K562 (cell line): ENCODE data around the gene PLXNA2. TPM values are rescaled to one million over a fixed set of nuclear protein-coding genes. Genes with fewer than 3 reads are reported as not detected.

ENCODE experiments used
- ATAC-seq: fragments of 200-7000 bp; cut with Tn5 transposase; 3 replicates; pipeline ENCODE4 v1.9.1; 2020; ENCODE audit warnings: moderate library complexity
- BruUV-seq: library from RNA; stranded (reverse); fragments of 400-500 nt; replicated peaks from 2 replicates; lab custom pipeline; 2021; lab: Mats Ljungman, UMichigan
- CTCF ChIA-PET: fragments of 300-600 bp; formaldehyde crosslinking; extraction: SDS; loops from one replicate; lab custom pipeline; 2021; ENCODE audit warnings: low intra/inter-chr PET ratio; lab: Yijun Ruan, JAX
- POLR2A ChIA-PET: fragments of 300-600, 350-650 bp; sonication (Branson Sonifier 250); formaldehyde crosslinking; extraction: SDS; loops from one replicate; lab custom pipeline; 2021; ENCODE audit warnings: antibody characterized with exemption, inconsistent platforms; lab: Yijun Ruan, JAX
- DNase-seq, 4 experiments: peaks; one replicate each; pipeline versions ENCODE4 v3.0.0 to v3.0.0-alpha.2; 2011 to 2018; ENCODE audit warnings: low spot score in 3 of 4, mixed read lengths in 3 of 4; ENCODE audit errors: extremely low read depth in 1 of 4
- FAIRE-seq: peaks from 2 replicates; lab custom pipeline; 2011; peaks lifted over from hg19 to GRCh38; lab: Jason Lieb, UNC
- H2AFZ ChIP-seq: 2 replicates; pipeline ENCODE4 v1.6.0; 2011; ENCODE audit warnings: low read depth, low read length, control low read depth, inconsistent platforms
- H3K27ac ChIP-seq: fragments of 200-600 bp; 3 replicates; pipeline ENCODE4 v1.8.0; 2011; ENCODE audit warnings: low read depth, mild to moderate bottlenecking, control low read depth, inconsistent platforms, low read length, moderate library complexity, mixed read lengths; ENCODE audit errors: extremely low read depth
- H3K27me3 ChIP-seq, 2 experiments: fragments of 300-600 bp in 1 of 2; 2 replicates in 1 of 2; 3 replicates in 1 of 2; pipeline versions ENCODE4 v1.6.0 to v1.8.0; 2011; ENCODE audit warnings: inconsistent platforms in 2 of 2, low read length in 2 of 2, mild to moderate bottlenecking in 1 of 2, mixed read lengths in 1 of 2, moderate library complexity in 1 of 2; ENCODE audit not compliant: control insufficient read depth in 2 of 2, insufficient read depth in 2 of 2
- H3K36me3 ChIP-seq: fragments of 300-600 bp; 3 replicates; pipeline ENCODE4 v1.8.0; 2011; ENCODE audit warnings: mild to moderate bottlenecking, low read length, inconsistent platforms; ENCODE audit not compliant: control insufficient read depth, insufficient read depth
- H3K4me1 ChIP-seq, 2 experiments: fragments of 200-600 bp in 1 of 2; replicated peaks in 1 of 2; 2 replicates in 1 of 2; 3 replicates in 1 of 2; pipeline versions ENCODE4 v1.5.1 to v1.8.0; 2011; ENCODE audit warnings: inconsistent platforms in 2 of 2, low read length in 2 of 2, mild to moderate bottlenecking in 1 of 2, mixed read lengths in 1 of 2, moderate library complexity in 1 of 2; ENCODE audit not compliant: control insufficient read depth in 2 of 2, insufficient read depth in 2 of 2
- H3K4me2 ChIP-seq: 2 replicates; pipeline ENCODE4 v1.6.1; 2011; ENCODE audit warnings: low read length, control low read depth, inconsistent platforms, mixed read lengths; ENCODE audit not compliant: insufficient read depth
- H3K4me3 ChIP-seq: fragments of 200-600 bp; sonication (generic), shearing (Covaris generic); 2 replicates; pipeline ENCODE4 v1.5.1; 2016; ENCODE audit warnings: control low read depth, inconsistent platforms
- H3K79me2 ChIP-seq: fragments of 200-600 bp; 3 replicates; pipeline ENCODE4 v1.8.0; 2011; ENCODE audit warnings: low read length, inconsistent platforms; ENCODE audit not compliant: control insufficient read depth, insufficient read depth
- H3K9ac ChIP-seq, 2 experiments: 2 replicates each; pipeline versions ENCODE4 v1.6.0 to v1.6.1; 2011; ENCODE audit warnings: low read depth in 2 of 2, low read length in 2 of 2, control low read depth in 1 of 2, inconsistent platforms in 1 of 2, mild to moderate bottlenecking in 1 of 2, mixed read lengths in 1 of 2; ENCODE audit not compliant: insufficient read depth in 1 of 2
- H3K9me1 ChIP-seq: one replicate; pipeline ENCODE4 v1.6.0; 2011; ENCODE audit warnings: inconsistent platforms, mild to moderate bottlenecking, low read length, moderate library complexity; ENCODE audit not compliant: control insufficient read depth, insufficient read depth
- H3K9me3 ChIP-seq: replicated peaks from 2 replicates; pipeline ENCODE4 v1.5.1; 2011; ENCODE audit warnings: low read depth, low read length, inconsistent platforms; ENCODE audit not compliant: control insufficient read depth, insufficient read depth
- H4K20me1 ChIP-seq: replicated peaks from 2 replicates; pipeline ENCODE4 v1.6.1; 2011; ENCODE audit warnings: low read length, inconsistent platforms, mixed read lengths; ENCODE audit not compliant: control insufficient read depth, insufficient read depth
- C11orf30 ChIP-seq: fragments of 450-650 bp; IDR thresholded peaks from 2 replicates; pipeline ENCODE4 v1.6.1; 2016; ENCODE audit warnings: low read depth, mild to moderate bottlenecking
- HLTF ChIP-seq: fragments of 450-650 bp; IDR thresholded peaks from 2 replicates; pipeline ENCODE4 v1.6.1; 2016
- MAFF ChIP-seq: IDR thresholded peaks from 2 replicates; pipeline ENCODE4 v1.6.1; 2012; ENCODE audit warnings: low read length, improper control_type of control experiment
- MAFG ChIP-seq: fragments of 450-650 bp; conservative IDR thresholded peaks from 2 replicates; pipeline ENCODE4 v1.6.1; 2016; ENCODE audit warnings: missing genetic modification characterization, missing compliant biosample characterization
- MAFK ChIP-seq: IDR thresholded peaks from 2 replicates; pipeline ENCODE4 v1.6.1; 2011; ENCODE audit warnings: low read length, improper control_type of control experiment
- MTA1 ChIP-seq: fragments of 450-650 bp; IDR thresholded peaks from 2 replicates; pipeline ENCODE4 v1.6.1; 2017; ENCODE audit warnings: borderline replicate concordance
- NR2C2 ChIP-seq, 2 experiments: fragments of 200-800 bp in 1 of 2; sonication (Bioruptor generic) in 1 of 2; sonication (generic) in 1 of 2; formaldehyde crosslinking in 1 of 2; IDR thresholded peaks; 2 replicates each; pipeline versions ENCODE4 v1.6.1 to v1.8.0; 2016 to 2022; ENCODE audit warnings: mild to moderate bottlenecking in 1 of 2, missing compliant biosample characterization in 1 of 2, missing genetic modification characterization in 1 of 2, missing genetic modification reagents in 1 of 2
- RFX7 ChIP-seq: fragments of 250-450 bp; sonication (Bioruptor Pico); IDR thresholded peaks from 2 replicates; pipeline ENCODE4 v1.5.1; 2021; ENCODE audit warnings: mild to moderate bottlenecking
- SAFB2 ChIP-seq: fragments of 200-400 bp; formaldehyde crosslinking; IDR thresholded peaks from 2 replicates; pipeline ENCODE4 v1.6.1; 2018; ENCODE audit warnings: borderline replicate concordance, low read length, low read depth, moderate library complexity; ENCODE audit not compliant: severe bottlenecking
- ZNF316 ChIP-seq: fragments of 450-650 bp; IDR thresholded peaks from 2 replicates; pipeline ENCODE4 v1.6.1; 2016
- WGBS: fragments of 100-300 bp; shearing (Covaris generic); methylation state at CpG from one replicate; pipeline ENCODE4 v1.1.6; 2016; ENCODE audit warnings: low coverage, mixed read lengths; ENCODE audit not compliant: insufficient coverage; ENCODE audit errors: missing lambda C conversion rate; 5-methylcytosine and 5-hydroxymethylcytosine counted together
- in situ Hi-C: fragments of 300-500 bp; cut with MboI; formaldehyde crosslinking; loops from 4 replicates; pipeline ENCODE4 v1.15.0; 2018; ENCODE audit warnings: inconsistent platforms, mixed read lengths
- intact Hi-C: fragments of 100-400 bp; cut with micrococcal nuclease; formaldehyde crosslinking; loops from 2 replicates; pipeline ENCODE4 v1.14.2; 2022
- polyA plus RNA-seq, 8 experiments: library from polyadenylated mRNA; depleted of rRNA in 4 of 8; stranded (reverse) in 5 of 8; unstranded in 3 of 8; fragments of >200 nt; fragmentation: Nextera tagmentation in 2 of 8; fragmentation: Illumina TruSeq in 1 of 8; extraction: Ambion mirVana in 2 of 8; extraction: Trizol in 1 of 8; gene quantifications; 2 replicates each; pipeline versions ENCODE4 v1.2.1 to v1.2.3, GENCODE V29; 2011 to 2014; ENCODE audit warnings: inconsistent platforms in 1 of 8, missing spikeins in 1 of 8
- total RNA-seq, 7 experiments: library from RNA; depleted of rRNA in 6 of 7; stranded (reverse); fragments of >200 nt in 6 of 7; fragmentation: Illumina TruSeq in 2 of 7; extraction: Trizol in 2 of 7; gene quantifications; 2 replicates each; pipeline versions ENCODE4 v1.2.1 to v1.2.3, GENCODE V29; 2011 to 2021; ENCODE audit warnings: low replicate concordance in 1 of 7

PLXNA2 gene
- total and polyA plus RNA-seq, 9 of the 15 experiments (the other 6 are each of a cell fraction or from before 2014, with no cell fraction given), result 0.01 to 1.3 (median 0.32) TPM

DNA sequence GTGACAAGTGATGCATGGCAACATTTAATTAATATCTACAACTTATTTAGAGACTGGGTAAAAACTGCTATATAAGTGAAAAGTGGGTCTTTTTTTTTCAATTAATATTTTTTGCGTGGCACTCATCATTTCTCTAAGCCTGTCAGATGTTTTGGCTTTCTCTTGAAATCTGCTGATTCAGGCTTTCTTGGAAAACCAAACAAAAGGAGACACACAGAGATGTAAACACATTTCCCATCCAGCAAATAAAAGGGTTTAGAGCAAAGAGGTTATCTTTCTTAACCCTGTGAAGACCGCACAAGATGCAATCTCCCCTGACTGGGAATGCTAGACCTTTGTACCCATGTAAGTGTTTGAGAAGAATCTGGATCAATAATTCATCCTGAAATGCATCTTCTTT, 48.7 kb upstream of the PLXNA2 start:
- Histone ChIP-seq H3K9ac (no peak overlapping the region), H3K36me3 (no peaks in the 10 kb centered on the region), H3K4me1 (no peaks in the 10 kb centered on the region), H2AFZ (no peak overlapping the region), H3K27ac (no peak overlapping the region), H3K27me3 (peaks cover 0 to 4% of the 10 kb centered on the region in 2 experiments; a peak in 2 of 5 replicates), H3K4me3 (no peak overlapping the region), H3K9me3 (no peaks in the 10 kb centered on the region), H3K4me2 (no peak overlapping the region), H3K79me2 (no peaks in the 10 kb centered on the region), H4K20me1 (no peaks in the 10 kb centered on the region), H3K9me1 (no peaks in the 10 kb centered on the region)
- FAIRE-seq, result no peak
- CTCF ChIA-PET, result no interaction called here
- no peak for DNase-seq
- ATAC-seq, result no peak
- no TSS peak for BruUV-seq
- POLR2A ChIA-PET, result interaction anchor here (0.7 kb wide), 1 partner anchor 305 kb away, joined by 3 read pairs; no protein-coding TSS in a partner anchor
- no peak for TF ChIP-seq HLTF
- no peak for TF ChIP-seq NR2C2 (CRISPR knock-in tag; IDR thresholded peaks at IDR 0.05)
- no peak for TF ChIP-seq NR2C2 (tag; IDR thresholded peaks at IDR 0.05)
- TF ChIP-seq MAFG, result peak; percentile 83
- TF ChIP-seq MAFK, result peak; percentile 85
- no peak for TF ChIP-seq SAFB2
- TF ChIP-seq RFX7 (CRISPR knock-in tag), result no peak
- peak; percentile 86 for TF ChIP-seq MAFF
- peak; percentile 89 for TF ChIP-seq ZNF316
- no peak for TF ChIP-seq MTA1
- TF ChIP-seq C11orf30, result peak; percentile 73
- WGBS, result 3% methylated on average over 2 of the region's 2 CpGs
- intact Hi-C loops, result no loop called here
- in situ Hi-C loops, result no loop called here
